Measurements from ENCODE around the gene RNF13.

GRCh38 chr3:149816311-149816710 lies 3.3 kb downstream of the RNF13 start:
- TF ChIP-seq EZH2 (IDR thresholded peaks at IDR 0.05; ENCODE audit: borderline replicate concordance, insufficient read depth, low read depth, low read length, poor library complexity, severe bottlenecking): no peak
- no peak for TF ChIP-seq CTCF (IDR thresholded peaks at IDR 0.05)
